Lung microvascular endothelial cell (primary cell): ENCODE data around the gene TMEM62. TPM values are rescaled to one million over a fixed set of nuclear protein-coding genes. Genes with fewer than 3 reads are reported as not detected.
"Not testable (repeated sequence)": the region's sequence is repeated elsewhere in the genome, so short reads cannot be mapped to it uniquely, and the experiment has no call there.

ENCODE experiments used
- DNase-seq, 2 donors: peaks; one replicate each; pipeline versions ENCODE4 v3.0.0 to v3.0.0-alpha.2; 2010; ENCODE audit warnings: low read depth in 2 of 2
- total RNA-seq: library from RNA; depleted of rRNA; stranded (reverse); fragments of >200 nt; gene quantifications from 2 replicates; pipeline ENCODE4 v1.2.1, GENCODE V29; 2014

TMEM62 gene
- total RNA-seq, 1 donor from 2014 or later, result 12.3 TPM

DNA sequence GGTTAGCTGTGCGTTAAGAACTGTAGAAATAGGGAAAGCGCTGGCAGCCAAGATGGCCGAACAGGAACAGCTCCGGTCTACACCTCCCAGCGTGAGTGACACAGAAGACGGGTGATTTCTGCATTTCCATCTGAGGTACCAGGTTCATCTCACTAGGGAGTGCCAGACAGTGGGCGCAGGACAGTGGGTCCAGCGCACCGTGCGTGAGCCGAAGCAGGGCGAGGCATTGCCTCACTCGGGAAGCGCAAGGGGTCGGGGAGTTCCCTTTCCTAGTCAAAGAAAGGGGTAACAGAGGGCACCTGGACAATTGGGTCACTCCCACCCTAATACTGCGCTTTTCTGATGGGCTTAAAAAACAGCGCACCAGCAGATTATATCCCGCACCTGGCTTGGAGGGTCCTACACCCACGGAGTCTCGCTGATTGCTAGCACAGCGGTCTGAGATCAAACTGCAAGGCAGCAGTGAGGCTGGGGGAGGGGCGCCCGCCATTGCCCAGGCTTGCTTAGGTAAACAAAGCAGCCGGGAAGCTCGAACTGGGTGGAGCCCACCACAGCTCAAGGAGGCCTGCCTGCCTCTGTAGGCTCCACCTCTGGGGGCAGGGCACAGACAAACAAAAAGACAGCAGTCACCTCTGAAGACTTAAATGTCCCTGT, 42.4 kb downstream of the TMEM62 start:
- not testable (repeated sequence) for DNase-seq

DNA sequence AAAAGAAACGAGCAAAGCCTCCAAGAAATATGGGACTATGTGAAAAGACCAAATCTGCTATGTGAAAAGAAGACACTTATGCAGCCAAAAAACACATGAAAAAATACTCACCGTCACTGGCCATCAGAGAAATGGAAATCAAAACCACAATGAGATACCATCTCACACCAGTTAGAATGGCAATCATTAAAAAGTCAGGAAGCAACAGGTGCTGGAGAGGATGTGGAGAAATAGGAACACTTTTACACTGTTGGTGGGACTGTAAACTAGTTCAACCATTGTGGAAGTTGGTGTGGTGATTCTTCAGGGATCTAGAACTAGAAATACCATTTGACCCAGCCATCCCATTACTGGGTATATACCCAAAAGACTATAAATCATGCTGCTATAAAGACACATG, 43.8 kb downstream of the TMEM62 start:
- DNase-seq, result not testable (repeated sequence)

DNA sequence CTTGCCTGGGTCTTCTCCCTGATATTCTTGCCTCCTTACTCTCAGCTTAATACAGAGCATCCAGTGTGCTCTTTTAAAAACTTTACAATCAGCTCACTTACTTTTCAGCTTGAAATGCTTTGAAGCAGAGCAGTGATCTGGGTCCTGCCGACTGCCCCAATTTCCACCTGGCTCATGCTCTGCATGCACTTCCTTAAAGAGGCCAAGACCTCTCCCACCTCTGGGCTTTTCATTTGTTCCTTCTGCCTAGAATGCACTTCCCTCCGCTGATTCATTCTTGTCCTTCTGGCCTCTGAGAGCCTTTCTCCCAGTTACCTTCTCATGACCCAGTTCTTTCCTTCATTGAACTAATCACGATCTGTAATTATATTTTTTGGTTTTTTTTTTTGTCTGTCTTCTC, 49.9 kb downstream of the TMEM62 start:
- DNase-seq, result no peak

DNA sequence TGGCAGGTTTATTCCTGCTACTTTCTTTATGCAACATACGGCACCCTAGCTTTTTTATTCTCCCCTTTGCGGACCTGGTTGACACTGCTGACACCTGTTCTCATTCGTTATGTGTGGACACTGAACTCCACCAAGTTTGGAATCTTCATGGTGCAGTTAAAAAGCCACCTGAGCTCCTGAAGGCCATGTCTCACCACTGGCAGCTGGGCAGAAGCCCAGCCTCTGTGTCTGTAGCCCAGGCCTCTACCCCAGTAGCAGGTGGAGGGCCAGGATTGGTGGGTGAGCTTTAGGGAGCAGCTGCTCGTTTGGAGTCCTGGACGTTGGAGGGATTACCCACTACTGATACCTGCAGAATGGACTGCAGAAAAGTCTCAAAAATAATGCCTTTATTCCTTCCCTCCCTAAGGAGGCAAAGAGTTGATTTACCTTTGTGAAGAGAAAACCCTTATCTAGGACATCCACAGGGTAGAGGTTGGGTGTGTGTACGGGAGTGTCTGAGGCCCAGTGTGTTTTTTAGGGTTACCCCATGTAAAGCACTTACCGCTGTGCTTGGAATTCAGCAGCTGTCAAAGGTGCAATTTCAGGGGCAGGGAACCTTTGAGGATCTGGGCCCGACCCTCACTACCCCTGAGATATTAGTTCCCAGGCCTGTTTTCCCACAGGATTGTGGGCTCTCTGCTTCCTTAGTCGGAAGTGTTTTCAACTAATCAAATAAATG, 51.2 kb downstream of the TMEM62 start:
- DNase-seq, result no peak

DNA sequence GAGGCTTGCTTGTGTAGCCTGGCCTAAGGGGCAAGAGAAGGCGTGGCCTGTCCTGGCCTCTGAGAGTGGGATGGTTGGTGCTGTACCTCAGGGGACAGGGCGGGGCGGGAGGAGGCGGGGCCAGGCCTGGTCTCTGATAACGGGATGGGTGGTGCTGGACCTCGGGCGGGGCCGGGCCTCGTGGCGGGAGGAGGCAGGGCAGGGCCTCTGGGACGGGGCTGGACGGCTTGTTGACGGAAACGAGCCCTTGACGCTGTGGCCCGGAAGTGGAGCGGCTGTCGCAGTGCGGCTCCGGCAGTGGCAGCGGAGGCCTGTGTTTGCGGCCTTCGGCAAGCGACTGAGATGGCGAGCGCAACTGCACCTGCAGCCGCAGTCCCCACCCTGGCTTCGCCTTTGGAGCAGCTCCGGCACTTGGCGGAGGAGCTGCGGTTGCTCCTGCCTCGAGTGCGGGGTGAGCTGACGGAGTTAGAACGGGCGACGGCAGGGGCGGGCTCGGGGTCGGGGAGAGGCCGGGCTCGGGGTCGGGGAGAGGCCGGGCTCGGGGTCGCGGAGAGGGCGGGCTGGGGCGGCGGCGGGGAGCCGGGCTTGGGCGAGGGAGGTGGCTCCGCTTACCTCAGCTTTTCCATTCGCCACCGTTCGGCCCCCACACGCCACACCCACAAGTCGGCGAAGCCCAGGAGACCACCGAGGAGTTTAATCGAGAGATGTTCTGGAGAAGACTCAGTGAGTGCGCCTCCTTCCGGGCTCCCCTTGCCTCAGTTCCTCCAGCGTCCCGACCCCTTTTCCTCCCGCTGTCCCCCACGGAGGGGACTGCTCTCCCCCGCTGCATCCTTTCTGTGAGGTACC, 52.0 kb downstream of the TMEM62 start, which contains the start of gene CCNDBP1:
Gene CCNDBP1, plus strand, starts transcription at position 247 of the 846 bp plus-strand sequence. Its CDS starts 96 bp downstream, at position 343.
- peak; percentile 70 to 92 for DNase-seq

DNA sequence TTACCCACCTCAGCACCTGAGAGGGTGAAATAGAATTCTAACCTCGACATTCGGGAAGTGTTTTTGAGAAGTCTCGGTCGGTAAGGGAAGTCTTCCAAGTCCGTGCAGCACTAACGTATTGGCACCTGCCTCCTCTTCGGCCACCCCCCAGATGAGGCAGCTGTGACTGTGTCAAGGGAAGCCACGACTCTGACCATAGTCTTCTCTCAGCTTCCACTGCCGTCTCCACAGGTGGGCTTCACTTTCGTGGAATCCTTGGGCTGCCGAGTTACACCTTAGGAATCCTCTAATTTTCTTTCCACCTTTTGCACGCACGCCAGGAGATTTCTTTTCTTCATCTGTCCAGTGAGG, 52.6 kb downstream of the TMEM62 start:
- peak in 1 of 2 donors; percentile 11 for DNase-seq

DNA sequence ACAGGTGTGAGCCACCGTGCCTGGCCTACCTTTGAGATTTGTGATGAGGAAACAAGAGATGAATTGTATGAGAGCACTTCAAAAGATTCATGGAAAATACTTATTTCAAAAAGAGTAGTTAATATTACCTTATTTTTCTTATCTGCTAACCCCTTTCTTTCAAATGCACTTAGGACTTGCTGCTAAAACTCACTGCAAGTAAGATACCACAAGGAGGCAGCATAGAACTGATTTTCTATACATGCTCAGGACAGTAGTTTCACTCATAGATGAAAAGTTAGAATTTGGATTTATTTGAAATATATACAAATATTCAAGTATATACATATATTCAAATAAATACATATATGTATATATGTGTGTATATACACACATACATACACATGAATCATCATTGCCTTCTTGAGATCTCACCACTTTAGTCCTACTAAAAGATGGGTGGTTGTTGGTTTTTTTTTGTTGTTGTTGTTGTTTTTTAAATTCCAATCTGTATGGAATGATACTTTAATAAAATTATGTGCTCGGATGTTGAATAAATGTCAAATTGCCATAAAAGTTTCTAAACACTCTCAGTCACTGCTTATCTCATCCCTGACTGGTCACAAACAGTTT, 54.3 kb downstream of the TMEM62 start:
- DNase-seq, result peak; percentile 76 to 77

DNA sequence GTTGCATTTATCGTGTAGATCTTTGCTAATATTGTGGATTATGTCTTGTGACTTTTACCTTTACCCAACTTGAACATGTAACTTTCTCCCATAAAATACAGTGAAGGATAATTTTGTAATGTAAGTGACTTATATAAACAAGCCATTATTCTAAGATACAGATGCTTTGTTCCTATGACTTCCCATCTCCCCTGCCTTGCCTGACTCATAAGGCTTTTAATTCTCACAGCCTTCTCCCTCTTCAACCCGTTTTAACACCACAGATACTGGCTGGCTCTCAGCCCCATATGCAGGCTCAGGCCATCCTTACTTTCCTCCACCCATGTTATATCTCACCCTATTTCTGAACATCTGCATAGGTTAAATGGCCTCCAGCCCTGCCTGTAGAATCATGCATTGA, 55.9 kb downstream of the TMEM62 start:
- DNase-seq, result peak in 1 of 2 donors; percentile 55

DNA sequence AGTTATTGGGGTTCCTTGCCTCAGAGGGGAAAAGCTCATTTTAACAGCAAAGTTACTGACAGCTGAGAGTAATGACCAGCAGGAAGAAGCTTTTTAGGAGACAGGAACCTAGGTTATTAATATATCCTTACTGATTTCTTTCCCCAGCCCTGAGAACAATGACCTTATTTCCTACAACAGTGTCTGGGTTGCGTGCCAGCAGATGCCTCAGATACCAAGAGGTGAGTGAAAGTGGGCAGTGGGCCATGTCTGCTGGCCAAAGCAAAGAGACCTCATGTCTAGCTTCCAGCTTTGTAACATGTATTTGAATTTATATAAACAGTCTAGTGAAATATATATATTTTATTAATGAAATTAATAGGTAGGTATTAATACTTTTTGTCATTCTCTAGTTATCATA, 56.8 kb downstream of the TMEM62 start:
- DNase-seq, result peak; percentile 78 to 89

DNA sequence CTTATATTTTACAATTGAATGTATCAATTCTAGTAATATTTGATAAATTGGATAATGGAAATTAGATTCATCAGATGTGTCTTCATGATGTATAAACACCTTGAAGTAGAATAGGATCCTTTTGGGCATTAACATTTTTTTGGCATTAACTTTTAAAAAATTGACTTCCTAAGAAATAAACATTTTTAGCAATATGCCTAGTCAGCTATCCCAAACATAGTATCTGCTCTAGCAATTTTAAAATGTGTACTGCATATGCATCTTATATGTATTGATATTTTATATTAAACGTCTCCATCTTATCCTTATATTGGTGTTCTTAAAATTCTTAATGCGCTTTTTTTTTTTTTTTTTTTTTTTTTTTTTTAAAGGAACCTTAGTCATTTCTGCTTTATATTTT, 60.3 kb downstream of the TMEM62 start:
- no peak for DNase-seq

DNA sequence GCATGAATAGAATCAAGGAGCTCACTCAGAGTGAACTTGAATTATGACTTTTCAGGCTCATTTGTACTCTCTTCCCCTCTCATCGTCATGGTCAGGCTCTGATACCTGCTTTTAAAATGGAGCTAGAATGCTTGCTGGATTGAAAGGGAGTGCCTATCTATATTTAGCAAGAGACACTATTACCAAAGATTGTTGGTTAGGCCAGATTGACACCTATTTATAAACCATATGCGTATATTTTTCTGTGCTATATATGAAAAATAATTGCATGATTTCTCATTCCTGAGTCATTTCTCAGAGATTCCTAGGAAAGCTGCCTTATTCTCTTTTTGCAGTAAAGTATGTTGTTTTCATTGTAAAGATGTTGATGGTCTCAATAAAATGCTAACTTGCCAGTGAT, 61.4 kb downstream of the TMEM62 start:
- DNase-seq, result no peak

DNA sequence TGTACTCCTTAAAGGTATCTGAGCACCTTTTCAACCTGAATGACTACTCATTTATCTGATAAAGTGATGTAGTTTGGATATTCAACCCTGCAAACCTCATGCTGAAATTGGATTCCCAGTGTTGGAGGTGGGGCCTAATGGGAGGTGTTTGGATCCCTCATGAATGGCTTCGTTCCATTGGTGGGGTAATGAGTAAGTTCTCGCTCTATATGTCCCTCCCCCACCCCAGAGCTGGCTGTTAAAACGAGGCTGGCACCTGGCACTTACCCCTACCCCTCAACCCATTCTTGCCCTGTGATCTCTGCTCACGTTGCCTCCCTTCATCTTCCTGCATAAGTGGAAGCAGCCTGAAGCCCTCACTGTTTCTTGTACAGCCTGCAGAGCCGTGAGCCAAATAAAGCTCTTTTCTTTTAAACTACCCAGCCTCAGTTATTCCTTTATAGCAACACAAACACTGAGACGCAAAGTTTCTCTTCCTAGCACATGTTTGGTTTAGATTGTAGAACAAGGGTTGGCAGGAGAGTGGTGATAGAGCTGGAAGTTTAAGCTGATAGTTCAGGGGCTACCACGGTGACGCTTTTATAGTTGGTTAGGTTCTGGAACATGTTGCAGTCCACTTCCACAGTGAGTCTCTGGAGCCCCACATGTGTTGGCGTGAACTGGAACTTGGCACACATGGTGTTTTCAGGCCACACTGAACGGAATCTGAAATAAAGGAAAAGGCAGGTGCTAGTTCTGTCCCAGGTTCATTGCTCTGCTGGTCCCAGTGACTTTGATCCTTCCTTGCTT, 63.6 kb downstream of the TMEM62 start:
- no peak for DNase-seq

DNA sequence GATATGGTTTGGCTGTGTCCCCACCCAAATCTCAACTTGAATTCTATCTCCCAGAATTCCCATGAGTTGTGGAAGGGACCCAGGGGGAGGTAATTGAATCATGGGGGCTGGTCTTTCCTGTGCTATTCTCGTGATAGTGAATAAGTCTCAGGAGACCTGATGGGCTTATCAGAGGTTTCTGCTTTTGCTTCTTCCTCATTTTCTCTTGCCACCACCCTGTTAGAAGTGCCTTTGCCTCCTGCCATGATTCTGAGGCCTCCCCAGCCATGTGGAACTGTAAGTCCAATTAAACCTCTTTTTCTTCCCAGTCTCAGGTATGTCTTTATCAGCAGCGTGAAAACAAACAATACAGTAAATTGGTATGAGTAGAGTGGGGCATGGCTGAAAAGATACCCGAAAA, 64.4 kb downstream of the TMEM62 start:
- not testable (repeated sequence) for DNase-seq

DNA sequence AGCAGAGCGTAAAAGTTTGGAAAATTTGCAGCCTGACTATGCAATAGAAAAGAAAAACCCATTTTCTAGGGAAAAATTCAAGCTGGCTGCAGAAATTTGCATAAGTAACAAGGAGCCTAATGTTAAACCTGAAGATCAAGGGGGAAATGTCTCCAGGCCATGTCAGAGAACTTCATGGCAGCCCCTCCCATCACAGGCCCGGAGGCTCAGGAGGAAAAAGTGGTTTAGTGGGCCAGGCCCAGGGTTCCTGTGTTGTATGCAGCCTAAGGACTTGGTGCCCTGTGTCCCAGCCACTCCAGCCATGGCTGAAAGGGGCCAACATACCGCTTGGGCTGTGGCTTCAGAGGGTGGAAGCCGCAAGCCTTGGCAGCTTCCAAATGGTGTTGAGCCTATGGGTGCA, 65.2 kb downstream of the TMEM62 start:
- not testable (repeated sequence) for DNase-seq

DNA sequence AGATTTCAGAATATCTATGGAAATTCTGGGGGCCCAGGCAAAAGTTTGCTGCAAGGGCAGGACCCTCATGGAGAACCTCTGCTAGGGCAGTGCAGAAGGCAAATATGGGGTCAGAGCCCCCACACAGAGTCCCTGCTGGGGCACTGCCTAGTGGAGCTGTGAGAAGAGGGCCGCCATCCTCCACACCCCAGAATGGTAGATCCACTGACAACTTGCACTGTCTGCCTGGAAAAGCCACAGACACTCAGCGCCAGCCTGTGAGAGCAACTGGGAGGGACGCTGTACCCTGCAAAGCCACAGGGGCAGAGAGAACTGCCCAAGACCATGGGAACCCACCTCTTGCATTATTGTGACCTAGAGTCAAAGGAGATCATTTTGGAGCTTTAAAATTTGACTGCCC, 65.6 kb downstream of the TMEM62 start:
- DNase-seq, result no peak

DNA sequence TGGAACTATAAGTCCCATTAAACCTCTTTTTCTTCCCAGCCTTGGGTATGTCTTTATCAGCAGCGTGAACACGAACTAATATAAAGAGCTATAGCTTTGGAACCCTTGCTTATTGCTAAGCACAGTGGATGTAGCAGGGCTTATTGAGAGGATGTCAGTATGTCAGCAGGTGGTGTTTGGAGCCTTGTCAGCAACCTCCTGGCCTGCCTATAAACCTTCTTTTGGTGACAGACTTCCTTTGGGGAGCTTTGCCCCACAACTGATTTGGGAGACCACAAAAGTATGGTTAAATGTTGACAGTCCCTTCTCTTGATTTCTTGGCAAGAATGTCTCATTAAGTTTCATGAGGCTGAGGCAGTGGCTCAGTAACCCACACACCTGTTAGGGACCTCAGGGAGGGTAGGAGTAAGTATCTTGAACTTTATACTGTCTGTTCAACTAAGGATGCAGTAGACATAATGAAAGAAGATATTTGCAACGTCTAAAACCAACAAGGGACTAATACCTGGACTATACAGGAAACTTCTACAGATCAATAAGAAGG, 66.6 kb downstream of the TMEM62 start:
- DNase-seq, result no peak

DNA sequence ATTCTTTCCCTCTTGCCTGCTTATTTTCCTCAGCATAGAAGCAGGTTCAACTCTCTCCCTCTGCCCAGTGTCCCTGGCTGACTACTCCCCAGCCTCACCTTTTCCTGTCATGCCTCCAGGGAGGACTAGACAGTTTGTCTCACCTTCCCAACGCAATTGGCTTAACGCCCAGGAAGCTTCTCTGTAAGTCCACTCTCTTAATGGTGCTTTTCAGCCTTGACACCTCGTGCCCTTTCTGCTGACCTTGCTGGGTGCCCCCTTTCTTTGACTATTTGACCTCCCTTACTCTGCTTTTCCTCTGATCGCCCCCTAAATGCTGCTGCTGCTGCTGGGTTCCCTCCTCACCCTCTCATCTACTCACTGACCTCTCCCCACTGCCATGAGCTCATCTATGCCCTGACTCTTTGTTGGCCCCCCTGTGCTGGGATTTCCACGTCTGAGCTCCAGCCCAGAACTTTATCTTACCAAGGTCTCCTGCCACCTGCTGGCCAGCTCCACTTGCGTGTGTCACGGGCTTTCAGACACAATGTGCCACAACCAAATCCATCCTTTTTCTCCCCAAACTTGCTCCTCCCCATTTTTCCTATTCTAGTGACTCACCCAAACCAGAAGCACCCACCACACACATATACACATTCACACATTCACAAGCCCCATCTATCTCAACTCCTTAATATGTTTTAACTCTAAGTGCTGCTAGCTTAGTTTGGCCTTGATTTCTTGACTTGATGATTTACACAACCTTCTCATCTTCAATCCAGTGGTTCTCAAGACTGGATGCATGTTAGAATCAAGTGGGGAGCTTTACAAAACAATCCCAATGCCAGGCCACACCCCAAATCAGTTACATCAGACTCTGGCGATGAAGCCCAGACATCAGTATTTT, 70.9 kb downstream of the TMEM62 start:
- peak; percentile 80 to 87 for DNase-seq

DNA sequence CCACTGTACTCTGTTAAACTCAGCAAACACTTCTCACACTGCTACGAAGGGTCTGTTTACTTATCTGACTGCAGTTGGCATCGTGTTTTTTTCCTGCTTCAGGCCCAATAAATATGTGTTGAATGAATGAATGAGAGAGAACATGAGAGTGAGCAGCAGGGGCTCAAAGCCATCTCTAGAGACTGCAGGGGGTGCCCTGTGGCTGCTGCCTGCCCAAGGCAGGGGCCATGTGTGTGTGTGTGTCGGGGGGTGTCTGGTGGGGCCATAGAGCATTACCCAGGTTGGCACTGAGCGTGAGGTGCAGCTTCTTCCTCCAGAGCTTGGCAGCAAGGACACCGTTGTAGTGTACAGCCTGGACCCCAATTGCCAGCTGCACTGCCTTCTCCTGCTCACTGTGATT, 72.7 kb downstream of the TMEM62 start:
- no peak for DNase-seq

DNA sequence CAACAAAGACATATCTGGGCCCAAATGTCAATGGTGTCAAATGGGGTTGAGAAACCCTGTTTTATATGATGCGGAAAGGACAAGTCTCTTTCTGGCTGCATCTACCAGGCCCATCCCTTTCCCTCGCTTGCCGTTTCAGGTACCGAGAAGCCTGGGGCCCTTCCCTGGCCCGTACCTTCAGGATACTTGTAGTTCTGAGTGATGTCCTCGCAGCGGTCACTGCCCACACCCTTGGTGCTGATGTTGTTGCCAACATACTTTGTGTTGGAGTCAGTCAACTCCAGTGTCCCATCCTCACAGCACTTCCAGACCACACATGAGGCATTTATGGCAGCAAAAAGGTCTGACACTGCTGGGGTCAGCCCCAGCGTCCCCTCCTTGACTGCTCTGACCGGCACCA, 73.6 kb downstream of the TMEM62 start:
- DNase-seq, result no peak
